AG09319 (cell line): ENCODE data around the gene GNRHR.

Experiments
- DNase-seq: peaks from one replicate; pipeline ENCODE4 v3.0.0-alpha.2; 2010; ENCODE audit warnings: low read depth; ENCODE audit errors: extremely low read depth
- TF ChIP-seq, protein P1 (sequence below): IDR thresholded peaks from 2 replicates; pipeline ENCODE4 v1.5.1; 2011; ENCODE audit warnings: low read depth, mild to moderate bottlenecking, inconsistent platforms, low read length, moderate library complexity

GNRHR gene

DNA sequence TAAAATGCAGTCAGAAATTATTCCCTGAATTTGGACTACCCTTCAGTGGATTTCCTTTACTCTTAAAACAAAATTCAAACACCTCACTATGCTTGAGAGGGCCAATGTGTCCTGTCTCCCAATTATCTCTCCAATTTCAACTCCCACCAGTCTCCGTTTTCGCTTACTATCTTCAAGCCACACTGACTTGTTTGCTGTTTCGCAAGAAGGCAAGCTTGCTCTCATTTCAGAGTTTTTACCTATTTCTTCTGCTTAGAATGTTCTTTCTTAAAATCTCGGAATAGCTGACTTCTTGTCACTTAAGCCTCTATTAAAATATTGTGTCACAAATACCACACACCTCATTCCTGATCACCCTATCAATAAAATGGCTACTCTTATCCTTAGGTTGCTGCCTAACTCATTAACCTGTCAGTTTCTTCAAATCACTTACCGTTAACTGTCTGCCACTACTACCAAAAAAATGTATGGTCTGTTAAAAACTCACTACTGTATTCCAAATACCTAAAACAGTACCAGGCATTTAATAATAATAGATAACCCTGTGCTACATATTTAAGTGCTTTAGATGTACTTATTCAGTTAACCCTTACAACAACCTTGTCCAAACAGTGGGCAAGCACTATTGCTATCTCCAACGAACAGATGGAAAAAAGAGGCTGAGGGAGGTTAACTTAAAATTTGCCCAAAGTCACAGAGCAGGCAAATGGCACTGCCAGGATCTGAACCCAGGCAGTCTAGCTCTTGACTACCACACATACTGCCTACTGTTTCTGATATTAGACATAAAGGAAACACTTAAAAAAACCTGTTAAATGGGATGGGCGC lies 56.1 kb downstream of the GNRHR start:
- TF ChIP-seq, protein P1, sequence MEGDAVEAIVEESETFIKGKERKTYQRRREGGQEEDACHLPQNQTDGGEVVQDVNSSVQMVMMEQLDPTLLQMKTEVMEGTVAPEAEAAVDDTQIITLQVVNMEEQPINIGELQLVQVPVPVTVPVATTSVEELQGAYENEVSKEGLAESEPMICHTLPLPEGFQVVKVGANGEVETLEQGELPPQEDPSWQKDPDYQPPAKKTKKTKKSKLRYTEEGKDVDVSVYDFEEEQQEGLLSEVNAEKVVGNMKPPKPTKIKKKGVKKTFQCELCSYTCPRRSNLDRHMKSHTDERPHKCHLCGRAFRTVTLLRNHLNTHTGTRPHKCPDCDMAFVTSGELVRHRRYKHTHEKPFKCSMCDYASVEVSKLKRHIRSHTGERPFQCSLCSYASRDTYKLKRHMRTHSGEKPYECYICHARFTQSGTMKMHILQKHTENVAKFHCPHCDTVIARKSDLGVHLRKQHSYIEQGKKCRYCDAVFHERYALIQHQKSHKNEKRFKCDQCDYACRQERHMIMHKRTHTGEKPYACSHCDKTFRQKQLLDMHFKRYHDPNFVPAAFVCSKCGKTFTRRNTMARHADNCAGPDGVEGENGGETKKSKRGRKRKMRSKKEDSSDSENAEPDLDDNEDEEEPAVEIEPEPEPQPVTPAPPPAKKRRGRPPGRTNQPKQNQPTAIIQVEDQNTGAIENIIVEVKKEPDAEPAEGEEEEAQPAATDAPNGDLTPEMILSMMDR = no peak
- DNase-seq = no peak

DNA sequence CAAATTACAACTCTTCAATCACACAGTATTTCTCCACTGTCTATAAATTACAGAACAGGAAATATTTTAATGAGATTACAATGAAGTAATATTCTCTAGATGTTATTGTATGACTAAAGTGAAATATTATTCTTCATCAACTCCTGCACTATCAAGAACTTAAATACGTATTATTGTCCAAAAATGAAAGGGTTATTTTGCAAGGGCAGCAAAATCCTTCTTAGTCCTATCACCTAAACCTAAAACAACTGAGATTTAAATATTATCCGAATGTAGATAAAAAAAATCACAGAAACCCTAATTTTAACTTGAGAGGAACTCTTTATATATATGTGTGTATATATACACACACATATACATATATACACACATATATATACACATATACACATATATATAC lies 58.1 kb downstream of the GNRHR start:
- TF ChIP-seq, protein P1 = no peak
- no peak for DNase-seq

DNA sequence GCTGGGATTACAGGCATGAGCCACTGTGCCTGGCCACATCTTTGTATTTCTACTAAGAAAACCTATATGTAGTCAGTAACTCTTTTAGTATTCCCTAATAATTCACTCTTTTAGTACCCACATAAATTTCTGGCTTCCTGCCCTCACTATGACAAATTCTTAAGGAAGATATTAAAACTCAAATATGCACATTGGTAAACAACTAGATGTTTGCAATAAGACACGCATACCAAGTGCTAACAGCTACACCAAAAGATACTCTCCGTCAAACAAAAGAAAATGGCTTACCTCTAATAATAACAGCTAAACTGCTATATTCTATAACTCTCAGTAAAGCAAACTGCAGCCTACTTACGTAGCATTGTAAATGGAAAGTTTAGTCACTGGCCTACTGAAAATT lies 59.5 kb downstream of the GNRHR start:
- no peak for DNase-seq

DNA sequence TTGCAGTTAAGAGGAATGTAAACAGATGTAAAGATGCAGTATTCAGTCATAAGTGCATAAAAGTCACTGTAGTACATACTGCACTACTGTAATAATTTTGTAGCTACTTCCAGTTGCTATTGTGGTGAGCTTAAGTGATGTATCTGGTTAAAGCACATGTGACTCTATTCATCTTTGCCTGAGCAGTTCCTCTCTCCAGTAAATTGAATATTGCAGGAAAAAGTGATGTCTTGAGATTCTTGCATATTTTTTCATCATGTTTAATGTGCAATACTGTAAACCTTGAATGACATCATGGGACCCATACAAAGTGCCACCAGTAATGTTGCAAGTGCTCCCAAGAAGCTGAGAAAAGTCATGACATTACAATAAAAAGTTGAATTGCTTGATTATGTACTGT lies 62.9 kb downstream of the GNRHR start:
- TF ChIP-seq, protein P1 = no peak

More for the DNA sequence above, 59.5 kb downstream of the GNRHR start:
- TF ChIP-seq, protein P1 = no peak

More for the DNA sequence above, 62.9 kb downstream of the GNRHR start:
- no peak for DNase-seq
